Suprapubic skin (tissue), 4 donors: ENCODE results near the gene ME3. TPM values are rescaled to one million over a fixed set of nuclear protein-coding genes. Genes with fewer than 3 reads are reported as not detected.

Source experiments
- DNase-seq, 2 donors: peaks; one replicate each; pipeline ENCODE4 v3.0.0-alpha.2; 2019; ENCODE audit warnings: low spot score in 2 of 2
- H3K27ac ChIP-seq: fragments of 200-600 bp; sonication (generic); one replicate; pipeline ENCODE4 v1.5.1; 2019
- H3K27me3 ChIP-seq: fragments of 200-600 bp; sonication (generic); one replicate; pipeline ENCODE4 v1.5.1; 2019
- H3K36me3 ChIP-seq: fragments of 200-600 bp; sonication (generic); one replicate; pipeline ENCODE4 v1.5.1; 2019
- H3K4me1 ChIP-seq: fragments of 200-600 bp; sonication (generic); one replicate; pipeline ENCODE4 v1.5.1; 2019
- H3K4me3 ChIP-seq: fragments of 200-600 bp; sonication (generic); one replicate; pipeline ENCODE4 v1.5.1; 2019; ENCODE audit warnings: mild to moderate bottlenecking
- H3K9me3 ChIP-seq: fragments of 200-600 bp; sonication (generic); one replicate; pipeline ENCODE4 v1.5.1; 2019
- CTCF ChIP-seq, 2 donors: fragments of 200-600 bp in 1 of 2; fragments of 450-650 bp in 1 of 2; sonication (generic) in 1 of 2; IDR thresholded peaks; one replicate each; pipeline ENCODE4 v1.5.1; 2016 to 2019; ENCODE audit warnings: antibody characterized with exemption in 2 of 2, mild to moderate bottlenecking in 1 of 2, moderate library complexity in 1 of 2
- EP300 ChIP-seq: sonication (generic); formaldehyde crosslinking; IDR thresholded peaks from one replicate; pipeline ENCODE4 v1.6.1; 2017; ENCODE audit warnings: antibody characterized with exemption
- POLR2A ChIP-seq, 2 donors: fragments of 450-650 bp; IDR thresholded peaks; one replicate each; pipeline ENCODE4 v1.6.1; 2017; ENCODE audit warnings: antibody characterized with exemption in 2 of 2, mild to moderate bottlenecking in 2 of 2, moderate library complexity in 2 of 2
- POLR2AphosphoS5 ChIP-seq, 3 donors: sonication (generic); formaldehyde crosslinking; IDR thresholded peaks; one replicate each; pipeline ENCODE4 v1.6.1; 2017; ENCODE audit warnings: antibody characterized with exemption in 3 of 3
- WGBS: methylation state at CpG from one replicate; pipeline ENCODE4 v1.1.5; 2018; 5-methylcytosine and 5-hydroxymethylcytosine counted together
- total RNA-seq, 4 donors: library from RNA; depleted of rRNA; stranded (reverse); fragments of >200 nt; gene quantifications; one replicate each; pipeline ENCODE4 v1.1.0, GENCODE V29; 2016

ME3 gene
- total RNA-seq, 4 donors from 2014 or later = 3.7 to 17.0 (median 9.4) TPM

DNA sequence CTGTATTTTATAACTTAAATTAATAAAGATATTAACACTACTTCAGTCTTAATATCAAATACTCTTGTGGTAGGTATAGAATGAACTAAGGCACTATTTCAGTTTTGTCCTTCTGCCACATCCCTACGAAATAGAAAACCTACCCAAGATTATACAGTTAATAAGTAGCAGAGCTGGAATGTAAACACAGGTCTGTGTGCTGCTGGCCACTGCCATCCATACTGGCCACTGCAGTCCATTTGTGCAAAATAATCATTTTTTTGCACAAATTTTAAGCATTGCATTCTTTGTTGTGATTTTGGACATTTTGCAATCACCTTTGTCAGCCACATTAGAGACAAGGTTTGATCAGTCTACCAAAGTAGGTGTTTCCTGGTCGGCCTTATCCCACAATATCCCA is 91.9 kb downstream of the ME3 start:
- no peak overlapping the region for H3K27ac ChIP-seq
- DNase-seq = no peak
- WGBS = 97% methylated on average over 2 of the region's 2 CpGs
- H3K4me3 ChIP-seq = no peak overlapping the region
- no peak for TF ChIP-seq CTCF (IDR thresholded peaks at IDR 0.05)
- no peak for TF ChIP-seq EP300
- no peak for TF ChIP-seq POLR2A (IDR thresholded peaks at IDR 0.05)
- no peak for TF ChIP-seq POLR2AphosphoS5 (IDR thresholded peaks at IDR 0.05)
- H3K27me3 ChIP-seq = no peaks in the 10 kb centered on the region
- H3K4me1 ChIP-seq = peaks cover 15% of the 10 kb centered on the region
- H3K36me3 ChIP-seq = no peaks in the 10 kb centered on the region
- no peaks in the 10 kb centered on the region for H3K9me3 ChIP-seq

GRCh38 chr11:86579406-86579731 is 93.0 kb downstream of the ME3 start:
- peaks cover 15% of the 10 kb centered on the region for H3K4me1 ChIP-seq

GRCh38 chr11:86578727-86579405 is 93.5 kb downstream of the ME3 start:
- Histone ChIP-seq H3K4me3 (no peak overlapping the region), H3K9me3 (no peaks in the 10 kb centered on the region), H3K36me3 (no peaks in the 10 kb centered on the region), H3K27ac (peak overlapping the region; percentile 70), H3K27me3 (no peaks in the 10 kb centered on the region), H3K4me1 (peaks cover 15% of the 10 kb centered on the region)
- no peak for TF ChIP-seq EP300
- TF ChIP-seq POLR2A (IDR thresholded peaks at IDR 0.05) = no peak
- no peak for TF ChIP-seq POLR2AphosphoS5 (IDR thresholded peaks at IDR 0.05)
- WGBS = 73% methylated on average over 2 of the region's 2 CpGs
- DNase-seq = no peak

More at GRCh38 chr11:86579406-86579731, 93.0 kb downstream of the ME3 start:
- Histone ChIP-seq H3K27me3 (no peaks in the 10 kb centered on the region), H3K27ac (peak overlapping the region; percentile 70), H3K36me3 (no peaks in the 10 kb centered on the region), H3K9me3 (no peaks in the 10 kb centered on the region), H3K4me3 (no peak overlapping the region)
- TF ChIP-seq POLR2A (IDR thresholded peaks at IDR 0.05) (no peak), CTCF (IDR thresholded peaks at IDR 0.05) (no peak), POLR2AphosphoS5 (IDR thresholded peaks at IDR 0.05) (peak in 1 of 3 donors; percentile 55), EP300 (no peak)
- 76% methylated on average over 1 of the region's 1 CpG for WGBS
- DNase-seq = no peak

GRCh38 chr11:86577644-86578636 is 94.5 kb downstream of the ME3 start:
- no peaks in the 10 kb centered on the region for H3K27me3 ChIP-seq
- H3K27ac ChIP-seq = peak overlapping the region; percentile 70
- H3K4me1 ChIP-seq = peaks cover 15% of the 10 kb centered on the region
- WGBS = 45% methylated on average over 10 of the region's 10 CpGs
- DNase-seq = peak in 1 of 2 donors; percentile 91
- TF ChIP-seq POLR2AphosphoS5 (IDR thresholded peaks at IDR 0.05) = peak in 1 of 3 donors; percentile 33
- no peak for TF ChIP-seq CTCF (IDR thresholded peaks at IDR 0.05)
- TF ChIP-seq POLR2A (IDR thresholded peaks at IDR 0.05) = no peak
- TF ChIP-seq EP300 = no peak
- H3K9me3 ChIP-seq = no peaks in the 10 kb centered on the region
- no peak overlapping the region for H3K4me3 ChIP-seq
- H3K36me3 ChIP-seq = no peaks in the 10 kb centered on the region

DNA sequence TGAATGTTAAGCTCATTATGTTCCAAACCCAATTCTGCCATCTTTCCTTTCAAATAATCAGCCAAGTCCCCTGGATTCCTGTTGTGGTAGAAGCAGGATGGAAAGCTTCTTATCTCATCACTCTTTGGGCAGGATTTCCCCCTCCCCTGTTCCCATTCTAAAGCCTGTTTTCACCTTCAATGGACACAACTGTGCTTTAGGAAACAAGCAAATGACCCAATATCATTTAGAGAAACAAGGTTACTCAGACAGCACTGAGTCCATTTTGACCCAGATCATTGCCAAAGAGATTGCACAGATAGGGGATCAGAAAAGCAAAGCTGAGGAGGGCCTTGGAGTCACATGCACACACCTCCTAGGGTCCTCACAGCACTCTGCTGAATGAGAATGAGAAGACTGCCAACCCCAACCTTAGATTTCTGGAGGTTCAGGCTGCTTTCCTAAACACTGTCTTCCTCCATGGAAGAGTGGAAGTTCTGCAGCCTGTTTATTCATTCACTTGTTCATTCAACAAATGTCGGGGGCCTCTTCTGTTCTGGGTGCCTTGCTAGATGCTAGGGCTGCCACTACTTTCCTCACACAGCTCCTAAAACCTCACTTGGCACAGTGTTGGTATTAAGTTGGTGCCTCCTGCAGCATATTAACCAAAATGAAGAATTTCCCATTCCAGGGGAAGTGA is 95.3 kb downstream of the ME3 start:
- Histone ChIP-seq H3K27me3 (no peaks in the 10 kb centered on the region), H3K9me3 (no peaks in the 10 kb centered on the region), H3K4me3 (no peak overlapping the region), H3K36me3 (no peaks in the 10 kb centered on the region), H3K4me1 (peaks cover 15% of the 10 kb centered on the region), H3K27ac (no peak overlapping the region)
- 95% methylated on average over 1 of the region's 1 CpG for WGBS
- TF ChIP-seq CTCF (IDR thresholded peaks at IDR 0.05) (no peak), POLR2A (IDR thresholded peaks at IDR 0.05) (no peak), EP300 (no peak), POLR2AphosphoS5 (IDR thresholded peaks at IDR 0.05) (no peak)
- DNase-seq = no peak
